Fibroblast of lung (primary cell): ENCODE data around the gene UBE2J2.

Experiments used
- CTCF ChIP-seq, 2 donors: IDR thresholded peaks in 1 of 2; conservative IDR thresholded peaks in 1 of 2; 1 replicate in 1 of 2; 2 replicates in 1 of 2; pipeline ENCODE4 v1.5.1; 2011 to 2012; ENCODE audit warnings: low read length in 2 of 2, control low read depth in 1 of 2, inconsistent platforms in 1 of 2, low read depth in 1 of 2, mild to moderate bottlenecking in 1 of 2
- EZH2 ChIP-seq: IDR thresholded peaks from 2 replicates; pipeline ENCODE4 v1.5.1; 2012; ENCODE audit warnings: low read length, control low read depth, mild to moderate bottlenecking; ENCODE audit errors: missing control alignments

- TF ChIP-seq CTCF (conservative IDR thresholded peaks at IDR 0.05 in 1 of 2, IDR thresholded peaks at IDR 0.05 in 1 of 2; ENCODE audit: low read depth in 1 of 2, low read length in 2 of 2) (no peak), EZH2 (no peak)
Measured at GRCh38 chr1:1294250-1294890, 20.7 kb upstream of the UBE2J2 start.
